Endothelial cell of umbilical vein (primary cell): ENCODE data around the gene NOD2. TPM values are rescaled to one million over a fixed set of nuclear protein-coding genes. Genes with fewer than 3 reads are reported as not detected.

Experiments used
- BruUV-seq: library from RNA; stranded (reverse); fragments of 400-500 nt; replicated peaks from 2 replicates; lab custom pipeline; 2021; lab: Mats Ljungman, UMichigan
- CTCF ChIA-PET: fragments of 300-600, 350-600 bp; sonication (Branson Sonifier 250); formaldehyde crosslinking; loops from one replicate; lab custom pipeline; 2021; ENCODE audit warnings: antibody characterized with exemption, inconsistent platforms; lab: Charles Lee
- POLR2A ChIA-PET: fragments of 300-600, 350-600 bp; sonication (Branson Sonifier 250); formaldehyde crosslinking; loops from one replicate; lab custom pipeline; 2021; ENCODE audit warnings: antibody characterized with exemption, inconsistent platforms; lab: Charles Lee
- DNase-seq: peaks from one replicate; pipeline ENCODE4 v3.0.0-alpha.2; 2011; ENCODE audit warnings: low read depth, low spot score
- FAIRE-seq: peaks from 2 replicates; lab custom pipeline; 2011; peaks lifted over from hg19 to GRCh38; lab: Jason Lieb, UNC
- H2AFZ ChIP-seq: 2 replicates; pipeline ENCODE4 v1.6.0; 2012; ENCODE audit warnings: low read depth, low read length, control low read depth, inconsistent platforms
- H3K27ac ChIP-seq: 2 replicates; pipeline ENCODE4 v1.5.1; 2011; ENCODE audit warnings: low read depth, mild to moderate bottlenecking, control low read depth, low read length, moderate library complexity; ENCODE audit not compliant: insufficient read depth
- H3K27me3 ChIP-seq, 2 experiments: 2 replicates each; pipeline versions ENCODE4 v1.6.0 to v1.6.1; 2011; ENCODE audit warnings: low read length in 2 of 2, mixed read lengths in 1 of 2; ENCODE audit not compliant: control insufficient read depth in 2 of 2, insufficient read depth in 2 of 2
- H3K36me3 ChIP-seq, 2 experiments: 2 replicates in 1 of 2; 3 replicates in 1 of 2; pipeline ENCODE4 v1.5.1; 2011; ENCODE audit warnings: low read length in 2 of 2, mild to moderate bottlenecking in 1 of 2, moderate library complexity in 1 of 2; ENCODE audit not compliant: control insufficient read depth in 2 of 2, insufficient read depth in 2 of 2; ENCODE audit errors: extremely low read depth in 1 of 2
- H3K4me1 ChIP-seq: 3 replicates; pipeline ENCODE4 v1.5.1; 2011; ENCODE audit warnings: mild to moderate bottlenecking, low read length; ENCODE audit not compliant: control insufficient read depth, insufficient read depth; ENCODE audit errors: extremely low read depth
- H3K4me2 ChIP-seq: 2 replicates; pipeline ENCODE4 v1.6.1; 2011; ENCODE audit warnings: low read length, control low read depth, mixed read lengths; ENCODE audit not compliant: insufficient read depth
- H3K4me3 ChIP-seq, 3 experiments: fragments of 200-600 bp in 1 of 3; sonication (generic), shearing (Covaris generic) in 1 of 3; replicated peaks in 1 of 3; 2 replicates each; pipeline ENCODE4 v1.5.1; 2011 to 2016; ENCODE audit warnings: control low read depth in 3 of 3, low read length in 3 of 3, mild to moderate bottlenecking in 2 of 3, inconsistent platforms in 1 of 3, low read depth in 1 of 3, moderate library complexity in 1 of 3; ENCODE audit not compliant: insufficient read depth in 1 of 3
- H3K79me2 ChIP-seq: 2 replicates; pipeline ENCODE4 v1.6.0; 2012; ENCODE audit warnings: low read length, inconsistent platforms; ENCODE audit not compliant: control insufficient read depth, insufficient read depth
- H3K9ac ChIP-seq: replicated peaks from 2 replicates; pipeline ENCODE3; 2011; ENCODE audit warnings: low read length, control low read depth; ENCODE audit not compliant: insufficient read depth; ENCODE audit errors: extremely low read depth
- H3K9me1 ChIP-seq: replicated peaks from 3 replicates; pipeline ENCODE4 v1.6.0; 2011; ENCODE audit warnings: mild to moderate bottlenecking, low read length; ENCODE audit not compliant: control insufficient read depth, insufficient read depth; ENCODE audit errors: extremely low read depth
- H3K9me3 ChIP-seq: replicated peaks from 2 replicates; pipeline ENCODE4 v1.5.1; 2012; ENCODE audit warnings: low read length, inconsistent platforms; ENCODE audit not compliant: control insufficient read depth, insufficient read depth
- H4K20me1 ChIP-seq: replicated peaks from 2 replicates; pipeline ENCODE3; 2011; ENCODE audit warnings: mild to moderate bottlenecking, low read length; ENCODE audit not compliant: control insufficient read depth, insufficient read depth; ENCODE audit errors: extremely low read depth
- EZH2 ChIP-seq: IDR thresholded peaks from 2 replicates; pipeline ENCODE4 v1.6.1; 2012; ENCODE audit warnings: borderline replicate concordance, low read depth, mild to moderate bottlenecking, moderate library complexity, low read length, inconsistent platforms; ENCODE audit not compliant: severe bottlenecking
- FOS ChIP-seq: IDR thresholded peaks from 2 replicates; pipeline ENCODE4 v1.6.1; 2011; ENCODE audit warnings: mild to moderate bottlenecking, low read length, moderate library complexity, borderline replicate concordance; ENCODE audit not compliant: insufficient read depth
- GATA2 ChIP-seq: IDR thresholded peaks from 2 replicates; pipeline ENCODE4 v1.7.0; 2011; ENCODE audit warnings: low read depth, mild to moderate bottlenecking, moderate library complexity, mixed read lengths, low read length; ENCODE audit not compliant: insufficient read length, insufficient read depth
- JUN ChIP-seq: IDR thresholded peaks from 2 replicates; pipeline ENCODE4 v1.6.1; 2011; ENCODE audit warnings: borderline replicate concordance, low read depth; ENCODE audit not compliant: insufficient read length, insufficient read depth
- MAX ChIP-seq: IDR thresholded peaks from 2 replicates; pipeline ENCODE4 v1.6.1; 2011; ENCODE audit not compliant: insufficient read depth, insufficient read length
- MYC ChIP-seq: IDR thresholded peaks from one replicate; pipeline ENCODE4 v1.6.1; 2011; ENCODE audit warnings: mild to moderate bottlenecking, low read depth, low read length
- POLR2A ChIP-seq: IDR thresholded peaks from 2 replicates; pipeline ENCODE4 v1.6.1; 2012; ENCODE audit warnings: low read depth, mild to moderate bottlenecking, control low read depth, low read length
- POLR2AphosphoS5 ChIP-seq: IDR thresholded peaks from 2 replicates; pipeline ENCODE4 v1.6.1; 2012; ENCODE audit warnings: low read depth, mild to moderate bottlenecking, control low read depth, low read length, moderate library complexity; ENCODE audit not compliant: insufficient read depth
- dilution Hi-C: fragments of 300-500 bp; cut with MboI; formaldehyde crosslinking; loops from one replicate; pipeline ENCODE4 v1.15.0; 2019; ENCODE audit warnings: low sequenced_read_pairs; ENCODE audit not compliant: extremely low pct_ligation_motif_present
- intact Hi-C: fragments of 100-400 bp; cut with micrococcal nuclease; formaldehyde crosslinking; loops from one replicate; pipeline ENCODE4 v1.10.0; 2022
- polyA plus RNA-seq, 4 experiments: library from polyadenylated mRNA; depleted of rRNA in 3 of 4; stranded (reverse) in 3 of 4; unstranded in 1 of 4; fragments of >200 nt; gene quantifications; 2 replicates each; pipeline versions ENCODE4 v1.2.1 to v1.2.3, GENCODE V29; 2011 to 2012; ENCODE audit warnings: missing spikeins in 1 of 4
- total RNA-seq: library from RNA; stranded (reverse); gene quantifications from 2 replicates; pipeline ENCODE4 v1.2.3, GENCODE V29; 2021
- TF ChIP-seq, protein P1 (sequence below), 2 donors: IDR thresholded peaks; 1 replicate in 1 of 2; 2 replicates in 1 of 2; pipeline ENCODE4 v1.5.1; 2011; ENCODE audit warnings: low read length in 2 of 2, mild to moderate bottlenecking in 2 of 2, moderate library complexity in 2 of 2, control low read depth in 1 of 2, inconsistent platforms in 1 of 2, low read depth in 1 of 2; ENCODE audit not compliant: insufficient read depth in 1 of 2; ENCODE audit errors: extremely low read depth in 1 of 2

NOD2 gene
- total and polyA plus RNA-seq, 2 donors (not counting 3 experiments of a cell fraction or from before 2014, with no cell fraction given): 0.07 to 0.58 TPM

- H3K27ac ChIP-seq: no peak overlapping the region
- POLR2A ChIA-PET: no interaction called here
- H3K9me1 ChIP-seq: no peaks in the 10 kb centered on the region
- no TSS peak for BruUV-seq
- FAIRE-seq: no peak
- no peaks in the 10 kb centered on the region for H3K27me3 ChIP-seq
- TF ChIP-seq, protein P1, sequence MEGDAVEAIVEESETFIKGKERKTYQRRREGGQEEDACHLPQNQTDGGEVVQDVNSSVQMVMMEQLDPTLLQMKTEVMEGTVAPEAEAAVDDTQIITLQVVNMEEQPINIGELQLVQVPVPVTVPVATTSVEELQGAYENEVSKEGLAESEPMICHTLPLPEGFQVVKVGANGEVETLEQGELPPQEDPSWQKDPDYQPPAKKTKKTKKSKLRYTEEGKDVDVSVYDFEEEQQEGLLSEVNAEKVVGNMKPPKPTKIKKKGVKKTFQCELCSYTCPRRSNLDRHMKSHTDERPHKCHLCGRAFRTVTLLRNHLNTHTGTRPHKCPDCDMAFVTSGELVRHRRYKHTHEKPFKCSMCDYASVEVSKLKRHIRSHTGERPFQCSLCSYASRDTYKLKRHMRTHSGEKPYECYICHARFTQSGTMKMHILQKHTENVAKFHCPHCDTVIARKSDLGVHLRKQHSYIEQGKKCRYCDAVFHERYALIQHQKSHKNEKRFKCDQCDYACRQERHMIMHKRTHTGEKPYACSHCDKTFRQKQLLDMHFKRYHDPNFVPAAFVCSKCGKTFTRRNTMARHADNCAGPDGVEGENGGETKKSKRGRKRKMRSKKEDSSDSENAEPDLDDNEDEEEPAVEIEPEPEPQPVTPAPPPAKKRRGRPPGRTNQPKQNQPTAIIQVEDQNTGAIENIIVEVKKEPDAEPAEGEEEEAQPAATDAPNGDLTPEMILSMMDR (IDR thresholded peaks at IDR 0.05; ENCODE audit: extremely low read depth in 1 of 2, insufficient read depth in 1 of 2, low read depth in 1 of 2, low read length in 2 of 2): no peak
- TF ChIP-seq MYC: no peak
- TF ChIP-seq POLR2A: no peak
- TF ChIP-seq MAX: no peak
- TF ChIP-seq JUN: no peak
- TF ChIP-seq EZH2: no peak
- no peak for TF ChIP-seq FOS
- no peak for TF ChIP-seq GATA2
- TF ChIP-seq POLR2AphosphoS5: no peak
- dilution Hi-C loops: no loop called here
- no peak overlapping the region for H3K4me2 ChIP-seq
- H3K4me3 ChIP-seq: no peak overlapping the region
- no peaks in the 10 kb centered on the region for H3K79me2 ChIP-seq
- CTCF ChIA-PET: interaction anchor here (1.1 to 1.5 kb wide), 2 partner anchors 52 to 89 kb away, joined by 3 to 4 read pairs; no protein-coding TSS in a partner anchor
- no peak for DNase-seq
- no peak overlapping the region for H2AFZ ChIP-seq
- H3K9ac ChIP-seq: no peak overlapping the region
- intact Hi-C loops: no loop called here
- H3K9me3 ChIP-seq: no peaks in the 10 kb centered on the region
- no peaks in the 10 kb centered on the region for H4K20me1 ChIP-seq
- no peaks in the 10 kb centered on the region for H3K4me1 ChIP-seq
- no peaks in the 10 kb centered on the region for H3K36me3 ChIP-seq
Observed at GRCh38 chr16:50717091-50717490, 23.7 kb downstream of the NOD2 start.
